ENCODE measurements around the gene CHD2.
A peak's percentile ranks its signal among the peaks of the same experiment; 100 is the strongest.
"Not testable (repeated sequence)": the region's sequence is repeated elsewhere in the genome, so short reads cannot be mapped to it uniquely, and the experiment has no call there.

CHD2 gene

GRCh38 chr15:92864127-92864814 is 35.9 kb upstream of the CHD2 start:
- TF ChIP-seq EZH2phosphoT487 (IDR thresholded peaks at IDR 0.05; ENCODE audit: borderline replicate concordance) (no peak), CTCF (conservative IDR thresholded peaks at IDR 0.05; ENCODE audit: low read length) (no peak)
- Histone ChIP-seq H3K36me3 (ENCODE audit: insufficient read depth, low read length) (no peaks in the 10 kb centered on the region), H3K4me3 (ENCODE audit: low read length, poor library complexity, severe bottlenecking) (no peak overlapping the region), H3K9ac (ENCODE audit: low read depth, low read length, poor library complexity, severe bottlenecking) (no peak overlapping the region), H3K9me3 (ENCODE audit: insufficient read depth, low read depth, low read length) (no peaks in the 10 kb centered on the region; the same call in 1 of the 2 replicates), H3K4me1 (ENCODE audit: insufficient read depth, low read length, poor library complexity, severe bottlenecking) (no peaks in the 10 kb centered on the region), H3K9me2 (replicated peaks; ENCODE audit: low read depth, low read length) (no peaks in the 10 kb centered on the region), H3F3A (ENCODE audit: low read depth) (no peaks in the 10 kb centered on the region; the same call in 1 of the 2 replicates), H2AFZ (ENCODE audit: low read length) (no peak overlapping the region), H3K4me2 (ENCODE audit: low read depth, low read length, poor library complexity, severe bottlenecking) (no peak overlapping the region), H3K27me3 (ENCODE audit: insufficient read depth, low read length, poor library complexity, severe bottlenecking) (no peaks in the 10 kb centered on the region), H4K20me1 (ENCODE audit: insufficient read depth, low read length, poor library complexity, severe bottlenecking) (no peaks in the 10 kb centered on the region), H3K79me2 (ENCODE audit: insufficient read depth, low read length) (no peaks in the 10 kb centered on the region)

GRCh38 chr15:92869263-92869940 is 30.7 kb upstream of the CHD2 start:
- no peak for TF ChIP-seq CTCF (conservative IDR thresholded peaks at IDR 0.05; ENCODE audit: low read length)
- TF ChIP-seq EZH2phosphoT487 (IDR thresholded peaks at IDR 0.05; ENCODE audit: borderline replicate concordance) = no peak
- no peaks in the 10 kb centered on the region for H3K9me2 ChIP-seq (replicated peaks; ENCODE audit: low read depth, low read length)
- H3K9me3 ChIP-seq (ENCODE audit: insufficient read depth, low read depth, low read length) = no peaks in the 10 kb centered on the region
- H3K27me3 ChIP-seq (ENCODE audit: insufficient read depth, low read length, poor library complexity, severe bottlenecking) = no peaks in the 10 kb centered on the region
- no peaks in the 10 kb centered on the region for H3K79me2 ChIP-seq (ENCODE audit: insufficient read depth, low read length)
- H4K20me1 ChIP-seq (ENCODE audit: insufficient read depth, low read length, poor library complexity, severe bottlenecking) = no peaks in the 10 kb centered on the region
- no peaks in the 10 kb centered on the region for H3K36me3 ChIP-seq (ENCODE audit: insufficient read depth, low read length)
- H3K4me2 ChIP-seq (ENCODE audit: low read depth, low read length, poor library complexity, severe bottlenecking) = no peak overlapping the region
- no peaks in the 10 kb centered on the region for H3K4me1 ChIP-seq (ENCODE audit: insufficient read depth, low read length, poor library complexity, severe bottlenecking)
- no peaks in the 10 kb centered on the region for H3F3A ChIP-seq (ENCODE audit: low read depth)
- H3K9ac ChIP-seq (ENCODE audit: low read depth, low read length, poor library complexity, severe bottlenecking) = no peak overlapping the region
- H3K4me3 ChIP-seq (ENCODE audit: low read length, poor library complexity, severe bottlenecking) = no peak overlapping the region
- 0 out of 2 replicates have a peak overlapping the region, but pooled peaks have one; percentile 26 for H2AFZ ChIP-seq (ENCODE audit: low read length)

DNA sequence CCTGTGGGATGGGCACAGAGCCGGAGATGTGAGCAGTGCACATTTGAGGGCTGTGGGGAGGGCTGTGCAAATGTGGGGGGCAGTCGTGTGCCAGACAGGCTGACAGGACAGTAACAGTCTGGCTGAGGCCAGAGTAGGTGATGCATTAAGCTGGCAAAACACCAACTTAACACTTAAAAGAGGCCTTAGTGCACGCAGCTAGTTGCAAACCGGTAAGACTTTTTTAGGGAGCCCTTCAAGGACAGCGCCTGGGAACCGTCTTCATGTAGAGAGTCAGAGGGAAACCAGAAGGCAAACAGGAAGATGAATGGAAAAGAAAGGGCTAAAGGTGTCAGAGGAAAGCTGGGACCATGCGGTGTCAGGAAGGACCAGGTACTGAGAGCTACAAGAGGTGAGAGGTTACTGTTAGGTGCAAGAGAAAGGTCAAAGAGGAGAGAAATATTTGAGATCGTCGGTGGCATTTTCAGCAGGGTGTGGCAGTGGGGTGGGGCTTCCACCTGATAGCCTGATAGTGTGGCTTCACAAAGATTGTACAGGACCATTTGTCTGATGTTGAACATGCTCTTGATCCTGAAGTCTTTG is 30.0 kb upstream of the CHD2 start:
- Histone ChIP-seq H4K20me1 (ENCODE audit: insufficient read depth, low read length, poor library complexity, severe bottlenecking) (no peaks in the 10 kb centered on the region), H3K27me3 (ENCODE audit: insufficient read depth, low read length, poor library complexity, severe bottlenecking) (no peaks in the 10 kb centered on the region), H3K9ac (ENCODE audit: low read depth, low read length, poor library complexity, severe bottlenecking) (no peak overlapping the region), H3K9me3 (ENCODE audit: insufficient read depth, low read depth, low read length) (no peaks in the 10 kb centered on the region), H3F3A (ENCODE audit: low read depth) (no peaks in the 10 kb centered on the region), H3K36me3 (ENCODE audit: insufficient read depth, low read length) (no peaks in the 10 kb centered on the region), H3K4me2 (ENCODE audit: low read depth, low read length, poor library complexity, severe bottlenecking) (no peak overlapping the region), H3K4me1 (ENCODE audit: insufficient read depth, low read length, poor library complexity, severe bottlenecking) (no peaks in the 10 kb centered on the region), H3K4me3 (ENCODE audit: low read length, poor library complexity, severe bottlenecking) (no peak overlapping the region), H2AFZ (ENCODE audit: low read length) (0 out of 2 replicates have a peak overlapping the region, but pooled peaks have one; percentile 26), H3K9me2 (replicated peaks; ENCODE audit: low read depth, low read length) (no peaks in the 10 kb centered on the region), H3K79me2 (ENCODE audit: insufficient read depth, low read length) (no peaks in the 10 kb centered on the region)
- TF ChIP-seq CTCF (conservative IDR thresholded peaks at IDR 0.05; ENCODE audit: low read length) = no peak
- no peak for TF ChIP-seq EZH2phosphoT487 (IDR thresholded peaks at IDR 0.05; ENCODE audit: borderline replicate concordance)

DNA sequence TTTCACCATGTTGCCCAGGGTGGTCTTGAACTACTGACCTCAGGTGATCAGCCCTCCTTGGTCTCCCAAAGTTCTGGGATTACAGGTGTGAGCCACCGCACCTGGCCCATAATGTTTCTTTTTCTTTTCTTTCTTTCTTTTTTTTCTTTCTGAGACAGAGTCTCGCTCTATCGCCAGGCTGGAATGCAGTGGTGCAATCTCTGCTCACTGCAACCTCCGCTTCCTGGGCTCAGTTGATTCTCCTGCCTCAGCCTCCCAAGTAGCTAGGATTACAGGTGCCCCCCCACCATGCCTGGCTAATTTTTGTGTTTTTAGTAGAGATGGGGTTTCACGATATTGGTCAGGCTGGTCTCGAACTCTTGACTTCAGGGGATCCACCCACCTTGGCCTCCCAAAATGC is 27.2 kb upstream of the CHD2 start:
- H3K9me2 ChIP-seq (replicated peaks; ENCODE audit: low read depth, low read length); H3K79me2 ChIP-seq (ENCODE audit: insufficient read depth, low read length); H3K9ac ChIP-seq (ENCODE audit: low read depth, low read length, poor library complexity, severe bottlenecking); H3K36me3 ChIP-seq (ENCODE audit: insufficient read depth, low read length); H3K4me2 ChIP-seq (ENCODE audit: low read depth, low read length, poor library complexity, severe bottlenecking); H4K20me1 ChIP-seq (ENCODE audit: insufficient read depth, low read length, poor library complexity, severe bottlenecking); H3F3A ChIP-seq (ENCODE audit: low read depth); H3K9me3 ChIP-seq (ENCODE audit: insufficient read depth, low read depth, low read length); H2AFZ ChIP-seq (ENCODE audit: low read length); H3K27me3 ChIP-seq (ENCODE audit: insufficient read depth, low read length, poor library complexity, severe bottlenecking); H3K4me3 ChIP-seq (ENCODE audit: low read length, poor library complexity, severe bottlenecking); H3K4me1 ChIP-seq (ENCODE audit: insufficient read depth, low read length, poor library complexity, severe bottlenecking): not testable (repeated sequence)

Measured in Loucy (cell line).